Adipose tissue (tissue), 3 donors: ENCODE results near the gene CTNND2. TPM values are rescaled to one million over a fixed set of nuclear protein-coding genes. Genes with fewer than 3 reads are reported as not detected.
"Not testable (repeated sequence)": the region's sequence is repeated elsewhere in the genome, so short reads cannot be mapped to it uniquely, and the experiment has no call there.

ENCODE experiments used
- H3K27ac ChIP-seq: one replicate; pipeline ENCODE4 v1.5.1; 2013; ENCODE audit warnings: low read depth, low read length
- WGBS, 3 donors: extraction: QIAGEN DNeasy Blood & Tissue Kit; methylation state at CpG; one replicate each; pipeline ENCODE4 v1.1.7; 2013; 5-methylcytosine and 5-hydroxymethylcytosine counted together
- polyA plus RNA-seq, 3 donors: library from polyadenylated mRNA; stranded (reverse); fragments of 200-250 nt; gene quantifications; one replicate each; pipeline ENCODE4 v1.2.3, GENCODE V29; 2013
- donor health status: healthy with polysubstance abuse.
- donor health status: Bipolar disorder and iron deficiency.
- donor health status: healthy.

Gene CTNND2
- polyA plus RNA-seq, 3 donors = 0.11 to 14.2 (median 0.18) TPM

DNA sequence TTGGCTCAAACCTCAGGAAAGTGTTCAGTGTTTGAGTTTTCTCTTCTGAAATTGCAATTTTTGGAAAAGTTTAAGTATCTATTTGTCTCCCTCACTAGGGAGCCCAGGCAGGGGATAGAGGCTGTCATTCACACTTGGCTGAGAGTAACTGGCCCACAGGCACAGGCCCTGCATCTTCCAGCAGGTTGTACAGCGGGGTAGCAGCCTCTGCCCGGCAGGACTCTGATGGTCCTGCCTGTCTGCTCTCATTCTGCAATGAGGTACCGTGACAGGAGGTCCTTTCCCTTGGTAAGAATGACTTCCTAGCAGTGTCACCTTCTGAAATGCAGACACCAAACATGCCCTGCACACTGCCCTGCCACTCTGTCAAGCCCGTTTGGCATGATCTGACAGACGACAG, 860.4 kb downstream of the CTNND2 start:
- 72 to 86% (median 73%) methylated on average over 5 of the region's 5 CpGs for WGBS, 3 donors
- H3K27ac ChIP-seq = no peak overlapping the region

GRCh38 chr5:11040345-11040744, 863.9 kb downstream of the CTNND2 start:
- 68 to 97% (median 81%) methylated on average over 1 of the region's 1 CpG for WGBS, 3 donors
- H3K27ac ChIP-seq = no peak overlapping the region

DNA sequence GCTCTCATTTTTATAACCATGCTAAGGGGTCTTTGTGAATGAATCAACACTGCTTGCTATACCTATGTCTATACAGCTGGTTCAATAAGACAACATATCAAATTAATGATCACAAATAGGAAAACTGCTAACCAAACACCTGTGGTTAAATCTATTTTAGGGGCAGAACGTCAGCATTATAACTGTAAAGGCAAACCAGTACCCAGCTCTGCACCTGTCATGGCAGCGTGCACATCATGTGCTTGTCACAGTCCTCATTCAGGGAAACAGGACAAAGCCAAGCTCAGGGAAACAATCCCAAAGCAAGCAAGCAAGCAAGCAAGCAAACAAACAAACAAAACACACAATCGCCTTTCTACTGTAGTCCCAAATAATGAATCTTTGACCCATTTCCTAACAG, 865.5 kb downstream of the CTNND2 start:
- H3K27ac ChIP-seq = no peak overlapping the region
- 74 to 84% (median 84%) methylated on average over 3 of the region's 3 CpGs for WGBS, 3 donors

GRCh38 chr5:11037941-11038340, 866.3 kb downstream of the CTNND2 start:
- H3K27ac ChIP-seq = no peak overlapping the region
- 87 to 94% (median 90%) methylated on average over 2 of the region's 2 CpGs for WGBS, 3 donors

DNA sequence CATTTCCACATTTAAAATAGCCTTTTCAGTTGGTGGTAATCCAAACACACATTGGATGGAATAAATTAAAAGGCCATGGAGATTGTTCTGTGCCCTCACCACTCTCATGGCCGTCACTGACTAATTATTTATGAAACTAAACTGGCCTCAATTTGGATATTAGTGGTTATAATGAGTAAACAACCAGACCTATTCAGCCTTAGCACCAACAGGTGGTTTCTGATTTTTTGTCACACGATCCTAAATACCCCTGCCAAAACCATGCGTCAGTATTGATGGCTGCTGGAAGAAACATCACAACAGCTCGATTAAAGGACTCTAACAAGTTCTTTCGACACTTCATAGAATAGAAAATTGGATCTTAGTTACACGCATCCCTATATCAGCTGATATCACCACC, 867.2 kb downstream of the CTNND2 start:
- H3K27ac ChIP-seq = no peak overlapping the region
- WGBS, 3 donors = 48 to 89% (median 84%) methylated on average over 6 of the region's 6 CpGs

DNA sequence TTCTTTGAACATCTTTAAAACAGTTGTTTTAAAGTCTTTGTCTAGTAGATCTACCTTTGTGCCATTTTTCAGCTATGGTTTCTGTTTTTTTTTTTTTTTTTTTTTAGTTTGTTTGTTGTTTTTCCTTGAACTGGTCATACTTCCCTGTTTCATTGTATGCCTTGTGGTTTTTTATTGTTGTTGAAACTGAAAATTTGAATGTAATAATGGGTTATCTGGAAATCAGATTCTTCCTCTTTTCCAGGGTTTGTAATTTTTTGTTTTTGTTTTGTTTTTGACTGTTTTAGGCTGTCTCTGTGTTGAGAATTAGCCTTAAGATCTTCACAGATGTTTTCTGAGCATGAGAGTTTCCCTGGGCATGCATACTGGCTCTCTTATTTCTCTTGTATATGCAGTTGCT, 873.6 kb downstream of the CTNND2 start:
- H3K27ac ChIP-seq = no peak overlapping the region

GRCh38 chr5:11027660-11028059, 876.6 kb downstream of the CTNND2 start:
- H3K27ac ChIP-seq = no peak overlapping the region
- WGBS, 3 donors = 71 to 98% (median 82%) methylated on average over 5 of the region's 5 CpGs

DNA sequence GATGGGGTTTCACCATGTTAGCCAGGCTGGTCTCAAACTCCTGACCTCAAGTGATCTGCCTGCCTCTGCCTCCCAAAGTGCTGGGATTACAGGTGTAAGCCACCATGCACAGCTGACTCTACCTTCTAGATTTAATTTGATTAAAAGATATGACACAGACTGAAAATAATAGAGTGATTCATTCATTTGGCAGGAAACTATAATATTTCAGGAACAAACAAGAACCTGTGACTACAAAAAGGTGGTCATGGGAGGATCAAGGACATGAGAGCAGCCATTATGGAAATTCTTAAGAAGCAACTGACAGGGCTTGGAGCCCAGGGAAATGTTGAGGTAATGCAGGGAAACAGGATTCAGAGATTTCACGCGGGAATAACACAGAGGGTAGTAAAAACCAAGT, 877.7 kb downstream of the CTNND2 start:
- H3K27ac ChIP-seq = no peak overlapping the region
- 91 to 100% (median 98%) methylated on average over 2 of the region's 2 CpGs for WGBS, 3 donors

- H3K27ac ChIP-seq = no peak overlapping the region
- WGBS, 3 donors = 36 to 72% (median 66%) methylated on average over 1 of the region's 1 CpG
These were observed 880.3 kb downstream of the CTNND2 start for GRCh38 chr5:11023945-11024344.

DNA sequence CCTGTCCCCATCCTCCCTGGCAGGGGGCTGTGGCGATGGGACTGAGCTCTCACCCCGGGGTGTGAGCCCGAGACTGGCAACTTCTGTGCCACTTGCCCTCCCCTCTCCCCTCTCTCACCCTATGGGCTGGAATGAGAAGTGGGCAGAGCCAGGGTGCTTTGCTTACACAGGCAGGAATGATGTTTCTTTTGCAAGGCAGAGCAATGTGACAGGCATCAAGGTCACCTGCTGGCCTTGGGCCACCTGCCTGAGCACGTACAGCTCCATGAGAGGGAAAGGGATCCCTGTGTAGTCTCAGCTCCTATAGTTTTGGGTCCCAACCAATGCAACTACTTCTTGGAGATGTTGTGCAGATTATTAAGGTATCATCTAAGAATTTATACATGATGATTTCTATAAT, 890.5 kb downstream of the CTNND2 start:
- WGBS, 3 donors = 43 to 81% (median 77%) methylated on average over 4 of the region's 4 CpGs

GRCh38 chr5:11012295-11012694, 892.0 kb downstream of the CTNND2 start:
- 72 to 82% (median 81%) methylated on average over 7 of the region's 7 CpGs for WGBS, 3 donors
- no peak overlapping the region for H3K27ac ChIP-seq

More for the DNA sequence above, 890.5 kb downstream of the CTNND2 start:
- H3K27ac ChIP-seq = no peak overlapping the region

DNA sequence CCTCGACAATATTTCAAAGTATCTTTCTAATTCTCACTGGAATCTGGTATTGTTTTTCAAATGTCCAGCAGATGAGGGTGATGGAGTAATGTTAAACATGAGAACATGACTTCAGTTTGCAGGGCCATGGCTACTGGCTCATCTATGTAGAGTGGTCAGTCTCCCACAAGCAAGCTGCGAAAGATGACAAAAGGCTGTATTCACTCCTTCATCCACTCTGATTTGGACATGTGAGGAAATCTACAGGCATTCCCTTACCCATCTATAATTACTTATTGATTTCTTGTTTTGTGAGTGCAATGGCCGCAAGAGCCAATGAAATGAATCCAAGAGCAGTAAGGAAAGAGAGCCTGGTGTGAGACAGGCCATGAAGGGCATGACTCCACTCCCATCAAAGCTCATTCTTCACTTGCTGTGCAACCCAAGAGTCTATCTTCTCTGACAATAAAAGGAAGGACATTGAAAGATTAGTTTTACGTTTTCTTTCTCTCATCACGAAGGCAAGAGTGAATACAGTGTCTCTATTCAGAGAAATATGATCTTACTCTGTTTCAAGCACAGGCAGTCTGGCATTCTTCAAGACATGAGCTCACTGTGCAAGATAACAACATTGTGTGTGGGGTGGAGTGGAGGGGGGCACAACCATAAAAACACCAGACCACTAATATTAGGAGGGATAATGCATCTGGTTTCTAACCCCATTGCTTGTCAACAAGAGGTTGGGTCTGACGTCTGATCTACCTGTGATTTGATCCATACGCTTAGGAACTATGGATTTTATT, 893.6 kb downstream of the CTNND2 start:
- H3K27ac ChIP-seq = no peak overlapping the region
- 75 to 88% (median 79%) methylated on average over 7 of the region's 7 CpGs for WGBS, 3 donors

- no peak overlapping the region for H3K27ac ChIP-seq
- 63 to 77% (median 76%) methylated on average over 3 of the region's 3 CpGs for WGBS, 3 donors
These were observed 894.7 kb downstream of the CTNND2 start for GRCh38 chr5:11009576-11009975.

DNA sequence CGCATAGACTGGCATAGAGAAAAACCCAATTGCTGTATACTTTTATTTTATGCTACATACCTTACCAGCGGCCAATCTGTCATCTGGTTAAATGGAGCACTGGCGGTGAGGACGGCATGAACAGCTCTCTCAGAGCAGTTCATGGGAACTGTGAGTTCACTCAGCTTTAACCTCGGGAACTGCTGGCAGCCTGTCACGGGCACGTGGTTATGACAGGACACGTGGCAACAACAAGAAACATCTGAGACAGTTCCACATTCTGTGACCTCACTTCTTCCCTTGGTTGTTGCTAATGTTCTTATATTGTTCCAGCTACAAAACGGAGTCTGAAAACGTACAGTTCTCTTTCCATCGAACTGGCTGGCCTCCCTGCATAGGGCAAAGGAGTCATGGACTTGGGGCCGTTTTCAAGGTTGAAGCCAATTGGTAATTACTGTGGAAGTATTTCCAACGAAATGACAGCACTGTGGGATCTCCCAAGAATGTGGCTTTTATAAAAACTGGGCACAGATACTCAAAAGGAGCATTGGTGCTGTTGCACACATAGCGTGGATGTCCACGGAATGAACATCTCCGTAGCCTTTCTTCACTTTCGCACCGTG, 896.9 kb downstream of the CTNND2 start:
- 80 to 84% (median 84%) methylated on average over 18 of the region's 18 CpGs for WGBS, 3 donors
- no peak overlapping the region for H3K27ac ChIP-seq

DNA sequence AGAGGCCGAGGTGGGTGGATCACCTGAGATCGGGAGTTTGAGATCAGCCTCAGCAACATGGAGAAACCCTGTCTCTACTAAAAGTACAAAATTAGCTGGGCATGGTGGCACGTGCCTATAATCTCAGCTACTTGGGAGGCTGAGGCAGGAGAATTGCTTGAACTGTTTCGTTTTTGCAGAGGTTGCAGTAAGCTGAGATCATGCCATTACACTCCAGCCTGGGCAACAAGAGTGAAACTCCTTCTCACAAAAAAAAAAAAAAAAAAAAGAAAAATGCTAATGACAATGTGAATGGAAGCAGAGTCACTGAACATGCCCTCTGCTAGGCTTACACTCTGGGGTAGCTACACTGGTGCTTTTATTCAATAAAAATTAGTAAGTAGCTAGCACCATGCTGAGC, 899.7 kb downstream of the CTNND2 start:
- H3K27ac ChIP-seq = not testable (repeated sequence)
- 83 to 94% (median 89%) methylated on average over 4 of the region's 4 CpGs for WGBS, 3 donors

DNA sequence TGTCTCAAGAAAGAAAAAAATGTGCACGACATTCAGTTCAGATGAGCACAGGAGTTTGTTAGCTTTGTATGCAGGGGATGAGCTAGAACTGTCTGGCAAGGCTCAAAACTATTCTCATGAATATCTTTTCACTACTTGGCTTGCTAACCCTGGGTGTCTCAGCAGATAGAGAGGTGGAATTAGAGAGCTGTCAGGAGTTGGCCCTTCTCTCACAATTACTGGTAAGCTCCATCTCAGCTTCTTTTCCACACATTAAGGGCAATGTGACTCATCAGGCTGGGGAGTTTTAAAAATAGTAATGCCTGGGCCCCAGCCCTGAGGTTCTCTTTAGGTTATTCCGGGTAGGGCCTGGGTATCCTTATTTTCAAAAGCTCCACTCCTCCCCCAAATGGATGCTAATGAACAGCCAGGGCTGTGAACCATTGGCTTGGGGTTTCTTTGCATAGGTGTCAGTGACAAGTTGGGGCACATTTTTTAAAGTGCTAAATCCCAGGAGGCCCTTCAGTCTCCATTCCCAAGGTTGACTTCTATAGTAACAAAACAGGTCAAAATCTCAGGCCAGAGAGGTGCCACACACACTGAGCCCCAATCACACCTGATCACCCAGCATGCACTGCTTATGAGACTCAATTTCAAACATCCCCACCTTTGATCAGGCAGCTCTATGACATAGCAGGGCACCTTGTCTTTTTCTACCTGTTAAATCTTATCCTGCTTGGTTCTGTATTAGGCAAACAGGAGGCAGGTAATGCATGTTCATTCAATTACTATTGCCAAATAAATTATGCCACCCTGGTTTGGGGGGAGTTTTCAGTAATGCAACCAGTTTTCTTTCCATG, 903.5 kb downstream of the CTNND2 start:
- 54 to 86% (median 66%) methylated on average over 2 of the region's 2 CpGs for WGBS, 3 donors
- no peak overlapping the region for H3K27ac ChIP-seq

GRCh38 chr5:10999714-11000113, 904.5 kb downstream of the CTNND2 start:
- no peak overlapping the region for H3K27ac ChIP-seq
- WGBS, 3 donors = 89 to 95% (median 91%) methylated on average over 11 of the region's 11 CpGs

- 90 to 93% (median 93%) methylated on average over 8 of the region's 8 CpGs for WGBS, 3 donors
These were observed 908.4 kb downstream of the CTNND2 start for GRCh38 chr5:10995891-10996290.

More at GRCh38 chr5:10995891-10996290, 908.4 kb downstream of the CTNND2 start:
- H3K27ac ChIP-seq = no peak overlapping the region
